ENCODE results near the gene MAFF. TPM values are rescaled to one million over a fixed set of nuclear protein-coding genes. Genes with fewer than 3 reads are reported as not detected.

MAFF gene
- total and polyA plus RNA-seq, 3 donors from 2014 or later, result 3.2 to 5.8 (median 3.7) TPM

DNA sequence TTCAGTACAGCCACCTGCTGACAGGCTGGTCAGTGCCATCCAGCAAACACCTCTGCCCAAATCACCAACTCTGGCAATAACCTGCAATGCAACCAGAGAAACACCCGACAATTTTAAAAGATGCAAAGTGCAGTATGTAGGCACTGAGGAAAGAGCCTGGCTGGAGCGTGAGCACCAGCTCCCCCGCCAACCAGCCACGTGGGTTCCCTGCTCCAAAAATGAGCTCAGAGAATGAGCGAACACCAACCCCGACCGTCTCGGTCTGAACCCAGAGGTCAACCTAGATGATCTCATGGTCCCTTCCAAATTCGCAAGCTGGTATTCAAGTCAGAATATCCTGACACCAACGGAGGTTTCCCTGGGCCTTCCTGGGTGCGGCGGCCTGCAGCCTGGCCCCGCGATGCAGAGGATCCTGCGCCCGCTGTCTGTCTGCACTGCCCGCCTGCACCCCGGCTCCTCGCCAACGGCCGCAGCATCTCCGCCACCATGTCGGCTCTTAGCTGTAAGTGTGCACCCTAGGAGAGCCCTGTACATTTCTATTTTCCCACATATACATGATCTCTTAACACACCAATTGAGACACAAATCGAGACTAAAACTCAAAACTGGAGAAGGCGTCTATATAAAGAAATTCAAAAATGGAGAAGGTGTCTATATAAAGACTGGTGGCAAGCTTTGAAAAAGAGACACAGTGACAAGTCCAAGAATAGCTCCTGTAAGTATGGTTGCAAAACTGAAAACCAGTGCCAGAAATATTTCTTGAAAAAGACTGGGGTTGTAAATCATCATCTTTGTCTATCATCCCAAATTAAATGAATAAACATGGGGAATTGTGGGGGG, 48.2 kb downstream of the MAFF start:
- Histone ChIP-seq H3K27me3 (no peaks in the 10 kb centered on the region), H3K27ac (no peak overlapping the region), H3K9me3 (no peaks in the 10 kb centered on the region), H3K4me3 (no peak overlapping the region), H3K4me1 (peaks cover 12% of the 10 kb centered on the region), H3K36me3 (ENCODE audit: low read depth, missing control alignments) (no peaks in the 10 kb centered on the region)
- intact Hi-C loops (cut with DNase I; ENCODE audit: low total_unique reads), result no loop called here
- WGBS, 2 donors, result 92 to 94% methylated on average over 25 of the region's 25 CpGs
- TF ChIP-seq POLR2A (IDR thresholded peaks at IDR 0.05), result no peak
- TF ChIP-seq, protein P1, sequence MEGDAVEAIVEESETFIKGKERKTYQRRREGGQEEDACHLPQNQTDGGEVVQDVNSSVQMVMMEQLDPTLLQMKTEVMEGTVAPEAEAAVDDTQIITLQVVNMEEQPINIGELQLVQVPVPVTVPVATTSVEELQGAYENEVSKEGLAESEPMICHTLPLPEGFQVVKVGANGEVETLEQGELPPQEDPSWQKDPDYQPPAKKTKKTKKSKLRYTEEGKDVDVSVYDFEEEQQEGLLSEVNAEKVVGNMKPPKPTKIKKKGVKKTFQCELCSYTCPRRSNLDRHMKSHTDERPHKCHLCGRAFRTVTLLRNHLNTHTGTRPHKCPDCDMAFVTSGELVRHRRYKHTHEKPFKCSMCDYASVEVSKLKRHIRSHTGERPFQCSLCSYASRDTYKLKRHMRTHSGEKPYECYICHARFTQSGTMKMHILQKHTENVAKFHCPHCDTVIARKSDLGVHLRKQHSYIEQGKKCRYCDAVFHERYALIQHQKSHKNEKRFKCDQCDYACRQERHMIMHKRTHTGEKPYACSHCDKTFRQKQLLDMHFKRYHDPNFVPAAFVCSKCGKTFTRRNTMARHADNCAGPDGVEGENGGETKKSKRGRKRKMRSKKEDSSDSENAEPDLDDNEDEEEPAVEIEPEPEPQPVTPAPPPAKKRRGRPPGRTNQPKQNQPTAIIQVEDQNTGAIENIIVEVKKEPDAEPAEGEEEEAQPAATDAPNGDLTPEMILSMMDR (IDR thresholded peaks at IDR 0.05), result no peak
- DNase-seq, result no peak

DNA sequence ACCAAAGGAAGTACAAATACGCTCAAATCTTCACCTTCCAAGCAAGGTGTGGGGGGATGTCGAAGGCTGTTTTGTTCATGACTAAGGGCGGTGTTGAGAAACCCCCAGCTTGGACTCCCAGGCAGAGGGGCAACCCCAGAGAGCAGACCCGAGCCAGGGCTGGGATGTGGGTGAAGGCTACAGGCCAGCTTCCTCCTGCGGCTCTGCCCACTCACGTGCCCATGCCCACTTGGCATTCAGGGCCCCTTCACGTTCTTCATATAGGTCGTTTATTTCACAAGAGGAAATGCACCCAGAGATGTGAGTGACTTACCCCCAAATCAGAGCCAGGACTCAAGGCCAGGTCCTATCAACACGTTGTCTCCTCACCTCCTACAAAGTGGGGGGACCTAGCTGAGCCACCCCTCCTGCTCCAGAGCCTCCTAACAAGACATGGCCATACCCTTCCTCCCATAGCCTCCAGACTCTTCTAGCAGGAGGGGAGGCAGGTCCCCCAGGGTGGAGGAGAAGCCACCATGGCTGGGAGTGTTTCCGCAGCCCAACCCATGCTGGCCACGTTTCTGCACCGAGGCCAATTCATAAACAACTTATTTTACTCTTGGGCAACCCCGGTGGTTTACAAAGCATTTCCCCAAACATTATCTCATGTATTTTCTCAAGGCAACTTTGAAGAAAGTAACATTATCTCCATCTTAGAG, 49.0 kb downstream of the MAFF start:
- WGBS, 2 donors, result 84% methylated on average over 13 of the region's 13 CpGs
- DNase-seq, result no peak
- Histone ChIP-seq H3K27me3 (no peaks in the 10 kb centered on the region), H3K9me3 (no peaks in the 10 kb centered on the region), H3K4me1 (peaks cover 12% of the 10 kb centered on the region), H3K36me3 (ENCODE audit: low read depth, missing control alignments) (no peaks in the 10 kb centered on the region), H3K27ac (no peak overlapping the region), H3K4me3 (no peak overlapping the region)
- no peak for TF ChIP-seq POLR2A (IDR thresholded peaks at IDR 0.05)
- TF ChIP-seq, protein P1 (IDR thresholded peaks at IDR 0.05), result no peak
- intact Hi-C loops (cut with DNase I; ENCODE audit: low total_unique reads), result no loop called here

DNA sequence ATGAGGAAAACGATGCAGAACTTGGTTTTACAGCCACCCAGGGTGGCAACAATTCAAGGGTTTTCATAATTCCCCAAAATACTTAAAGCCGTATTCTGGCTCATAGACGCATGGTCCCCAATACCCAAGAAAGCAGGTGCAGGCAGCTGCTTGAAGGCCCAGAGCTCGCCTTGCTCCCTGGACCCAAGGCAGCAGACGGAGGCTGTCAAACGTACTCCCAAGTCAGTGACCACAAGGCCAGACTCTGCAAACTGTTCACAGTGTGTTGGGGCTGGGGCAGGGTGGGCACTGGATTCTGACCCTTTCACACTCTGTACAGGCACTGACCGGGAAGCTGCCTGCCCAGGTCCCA, 49.5 kb downstream of the MAFF start:
- H3K27ac ChIP-seq, result no peak overlapping the region
- WGBS, 2 donors, result 78 to 81% methylated on average over 7 of the region's 7 CpGs
- H3K4me3 ChIP-seq, result no peak overlapping the region
- peaks cover 12% of the 10 kb centered on the region for H3K4me1 ChIP-seq
- no peaks in the 10 kb centered on the region for H3K9me3 ChIP-seq
- no peaks in the 10 kb centered on the region for H3K36me3 ChIP-seq (ENCODE audit: low read depth, missing control alignments)
- H3K27me3 ChIP-seq, result no peaks in the 10 kb centered on the region
- intact Hi-C loops (cut with DNase I; ENCODE audit: low total_unique reads), result no loop called here
- no peak for DNase-seq
- TF ChIP-seq, protein P1 (IDR thresholded peaks at IDR 0.05), result no peak
- no peak for TF ChIP-seq POLR2A (IDR thresholded peaks at IDR 0.05)

DNA sequence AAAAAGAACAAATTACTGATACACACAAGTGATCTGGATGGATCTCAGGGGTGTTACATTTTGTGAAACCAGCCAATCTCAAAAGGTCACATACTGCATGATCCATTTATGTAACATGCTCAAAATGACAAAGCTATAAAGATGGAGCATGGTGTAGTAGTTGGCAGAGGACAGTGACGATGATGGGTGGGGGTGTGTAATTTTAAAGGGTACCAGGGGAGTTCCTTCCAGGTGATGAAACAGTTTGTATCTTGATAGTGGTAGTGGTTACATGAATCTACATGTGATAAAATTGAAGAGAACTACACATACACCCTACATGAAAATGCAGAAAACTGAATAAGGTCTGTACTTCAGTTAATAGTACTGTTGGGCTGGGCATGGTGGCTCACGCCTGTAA, 53.9 kb downstream of the MAFF start:
- H3K27me3 ChIP-seq, result no peaks in the 10 kb centered on the region
- no peaks in the 10 kb centered on the region for H3K9me3 ChIP-seq
- intact Hi-C loops (cut with DNase I; ENCODE audit: low total_unique reads), result no loop called here
- TF ChIP-seq, protein P1 (IDR thresholded peaks at IDR 0.05), result no peak
- TF ChIP-seq POLR2A (IDR thresholded peaks at IDR 0.05), result no peak
- WGBS, 2 donors, result 93 to 96% methylated on average over 2 of the region's 2 CpGs
- no peak overlapping the region for H3K27ac ChIP-seq
- no peak for DNase-seq
- H3K4me1 ChIP-seq, result peaks cover 10% of the 10 kb centered on the region
- no peak overlapping the region for H3K4me3 ChIP-seq
- H3K36me3 ChIP-seq (ENCODE audit: low read depth, missing control alignments), result no peaks in the 10 kb centered on the region
